Osteocyte (in vitro differentiated cells): ENCODE measurements around the gene PROSER3. TPM values are rescaled to one million over a fixed set of nuclear protein-coding genes. Genes with fewer than 3 reads are reported as not detected.
A peak's percentile ranks its signal among the peaks of the same experiment; 100 is the strongest.

Experiments
- DNase-seq: peaks from one replicate; pipeline ENCODE4 v3.0.0; 2021; ENCODE audit warnings: mixed read lengths; ENCODE audit not compliant: unreplicated experiment; ENCODE audit errors: extremely low spot score
- H3K27ac Mint-ChIP-seq: one replicate; pipeline ENCODE4 v1.8.0; 2021; ENCODE audit warnings: mild to moderate bottlenecking, mixed read lengths; ENCODE audit not compliant: unreplicated experiment
- H3K27me3 Mint-ChIP-seq: one replicate; pipeline ENCODE4 v1.8.0; 2021; ENCODE audit warnings: mixed read lengths; ENCODE audit not compliant: unreplicated experiment
- H3K36me3 Mint-ChIP-seq: one replicate; pipeline ENCODE4 v1.8.0; 2021; ENCODE audit warnings: mixed read lengths; ENCODE audit not compliant: unreplicated experiment
- H3K4me1 Mint-ChIP-seq: one replicate; pipeline ENCODE4 v1.8.0; 2021; ENCODE audit warnings: mixed read lengths; ENCODE audit not compliant: unreplicated experiment
- H3K4me3 Mint-ChIP-seq: one replicate; pipeline ENCODE4 v1.8.0; 2021; ENCODE audit warnings: mild to moderate bottlenecking, moderate library complexity, mixed read lengths; ENCODE audit not compliant: unreplicated experiment
- H3K9me3 Mint-ChIP-seq: one replicate; pipeline ENCODE4 v1.8.0; 2021; ENCODE audit warnings: mixed read lengths; ENCODE audit not compliant: unreplicated experiment
- total RNA-seq: library from RNA; stranded (reverse); gene quantifications from 2 replicates; pipeline ENCODE4 v1.2.1, GENCODE V29; 2021
- TF ChIP-seq, protein P1 (sequence below): fragments of 200-600 bp; sonication (generic); IDR thresholded peaks from 2 replicates; pipeline ENCODE4 v1.5.0; 2021; ENCODE audit warnings: antibody characterized with exemption, mild to moderate bottlenecking, moderate library complexity

PROSER3 gene
- total RNA-seq, 1 donor from 2014 or later, result 20.9 TPM

DNA sequence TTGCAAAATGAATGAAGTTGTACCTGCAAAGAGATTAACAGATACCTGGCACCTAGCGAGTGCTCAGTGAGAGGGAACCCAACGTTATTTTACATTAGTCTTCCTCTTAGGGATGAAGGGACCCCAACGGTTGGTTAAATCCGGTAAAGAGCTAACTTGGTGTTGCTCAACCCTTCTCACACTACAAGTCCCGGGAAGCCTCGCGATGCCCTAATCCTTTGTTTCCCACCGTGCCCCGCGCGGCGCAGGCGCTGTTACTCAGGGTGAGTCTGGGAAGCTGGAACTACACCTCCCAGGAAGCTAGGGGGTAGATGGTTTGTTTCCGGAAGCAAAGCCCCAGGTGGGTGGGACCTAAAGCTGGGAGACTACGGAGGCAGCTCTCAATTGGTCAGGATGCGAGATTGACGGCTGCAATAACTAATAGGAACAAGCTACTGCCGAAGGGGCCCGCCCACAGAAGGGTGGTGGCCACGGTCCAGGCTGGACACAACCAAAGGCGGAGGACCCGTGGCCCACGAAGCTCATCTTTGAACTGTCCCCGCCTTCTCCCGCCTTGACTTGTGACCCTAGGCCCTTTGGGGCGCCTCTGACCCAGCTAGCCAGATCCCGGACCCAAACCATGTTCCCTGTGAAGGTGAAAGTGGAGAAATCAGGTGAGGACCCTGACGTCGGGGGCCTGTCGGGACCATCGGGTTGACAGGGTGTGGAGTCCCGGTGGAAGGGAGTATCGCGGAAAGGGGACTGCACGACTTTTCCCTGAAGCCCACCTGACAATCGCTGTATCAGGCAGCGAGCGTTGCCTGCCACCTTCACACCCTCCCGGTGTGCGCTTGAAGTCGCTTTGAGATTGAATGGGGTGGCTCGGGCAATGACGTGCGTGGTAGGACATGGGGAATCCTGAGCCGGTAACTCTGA lies 9.6 kb upstream of the PROSER3 start, which contains the start of gene LIN37:
LIN37 (plus strand) TSS at position 471 of the 915 bp plus-strand sequence; CDS start at position 620, 149 bp downstream.
- Mint-ChIP-seq H3K9me3 (no peaks in the 10 kb centered on the region), H3K27me3 (no peaks in the 10 kb centered on the region), H3K4me3 (peak within 1 kb of the TSS; percentile 96), H3K27ac (peak within 1 kb of the TSS; percentile 100), H3K4me1 (peaks cover 43% of the 10 kb centered on the region), H3K36me3 (no peaks in the 10 kb centered on the region)
- DNase-seq, result peak; percentile 99
- TF ChIP-seq, protein P1, sequence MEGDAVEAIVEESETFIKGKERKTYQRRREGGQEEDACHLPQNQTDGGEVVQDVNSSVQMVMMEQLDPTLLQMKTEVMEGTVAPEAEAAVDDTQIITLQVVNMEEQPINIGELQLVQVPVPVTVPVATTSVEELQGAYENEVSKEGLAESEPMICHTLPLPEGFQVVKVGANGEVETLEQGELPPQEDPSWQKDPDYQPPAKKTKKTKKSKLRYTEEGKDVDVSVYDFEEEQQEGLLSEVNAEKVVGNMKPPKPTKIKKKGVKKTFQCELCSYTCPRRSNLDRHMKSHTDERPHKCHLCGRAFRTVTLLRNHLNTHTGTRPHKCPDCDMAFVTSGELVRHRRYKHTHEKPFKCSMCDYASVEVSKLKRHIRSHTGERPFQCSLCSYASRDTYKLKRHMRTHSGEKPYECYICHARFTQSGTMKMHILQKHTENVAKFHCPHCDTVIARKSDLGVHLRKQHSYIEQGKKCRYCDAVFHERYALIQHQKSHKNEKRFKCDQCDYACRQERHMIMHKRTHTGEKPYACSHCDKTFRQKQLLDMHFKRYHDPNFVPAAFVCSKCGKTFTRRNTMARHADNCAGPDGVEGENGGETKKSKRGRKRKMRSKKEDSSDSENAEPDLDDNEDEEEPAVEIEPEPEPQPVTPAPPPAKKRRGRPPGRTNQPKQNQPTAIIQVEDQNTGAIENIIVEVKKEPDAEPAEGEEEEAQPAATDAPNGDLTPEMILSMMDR, result no peak

DNA sequence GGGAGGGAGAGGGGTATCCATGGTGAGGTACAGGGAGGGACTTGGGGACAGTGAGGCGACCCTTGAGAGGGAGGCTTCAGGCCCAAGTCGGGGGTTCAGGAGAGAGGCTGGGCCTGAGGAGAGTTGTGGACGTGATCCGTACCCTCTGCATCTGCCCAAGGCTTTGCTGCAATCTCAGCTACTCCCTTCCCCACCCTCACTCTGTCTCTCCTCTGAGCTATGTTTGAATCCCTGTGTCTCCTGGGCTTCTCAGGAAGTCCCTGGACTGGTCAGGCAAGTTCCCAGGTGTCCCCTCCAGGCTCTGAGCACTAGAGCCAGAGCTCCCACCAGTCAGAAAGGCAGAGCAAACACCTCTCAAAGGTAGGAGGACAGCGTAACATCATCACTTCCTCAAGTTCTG lies 7.8 kb upstream of the PROSER3 start:
- no peak for DNase-seq
- H3K27ac Mint-ChIP-seq, result peak overlapping the region; percentile 52

DNA sequence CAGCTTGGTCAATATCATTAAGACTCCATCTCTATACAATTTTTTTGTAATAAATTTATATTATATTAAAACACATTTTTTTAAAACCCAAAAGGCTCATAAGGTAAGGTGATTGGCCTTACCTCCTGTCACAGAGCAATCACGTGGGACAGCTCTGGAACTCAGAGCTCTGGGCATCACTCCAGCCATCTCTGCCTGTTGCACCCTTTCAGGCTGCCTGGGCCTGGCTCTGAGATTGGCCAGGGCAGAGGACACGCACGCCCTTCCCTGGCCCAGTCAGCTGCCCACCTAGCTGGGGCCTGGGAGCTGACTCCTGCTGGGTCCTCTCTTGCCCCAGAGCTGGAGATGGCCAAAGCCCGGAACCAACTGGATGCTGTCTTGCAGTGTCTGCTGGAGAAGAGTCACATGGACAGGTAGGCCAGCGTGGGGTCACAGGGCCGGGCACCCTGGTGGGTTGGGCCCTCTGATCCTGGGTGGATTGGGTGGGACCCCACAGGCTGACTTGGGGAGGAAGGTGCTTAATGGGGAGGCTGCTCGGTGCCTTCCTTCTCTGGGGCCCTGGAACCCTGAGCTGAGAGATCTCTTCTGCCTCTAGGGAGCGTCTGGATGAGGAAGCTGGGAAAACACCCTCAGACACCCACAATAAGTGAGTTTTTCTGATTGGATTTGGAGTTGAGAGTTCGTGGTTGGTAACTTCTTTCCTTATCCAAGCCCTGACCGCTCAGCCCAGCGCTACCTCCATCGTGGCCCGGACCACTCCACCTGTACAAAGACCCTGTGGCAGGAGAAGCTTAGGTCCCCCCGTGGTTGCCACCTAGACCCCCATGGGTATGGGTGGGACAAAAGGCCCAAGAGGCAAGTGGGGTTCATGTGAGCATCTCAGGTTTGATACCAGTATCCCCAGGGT lies 5.9 kb upstream of the PROSER3 start:
- H3K36me3 Mint-ChIP-seq, result peaks cover 7% of the 10 kb centered on the region
- DNase-seq, result no peak

More for the DNA sequence above, 7.8 kb upstream of the PROSER3 start:
- Mint-ChIP-seq H3K4me3 (peak overlapping the region; percentile 42), H3K27me3 (no peaks in the 10 kb centered on the region), H3K36me3 (peaks cover 7% of the 10 kb centered on the region), H3K9me3 (no peaks in the 10 kb centered on the region), H3K4me1 (peaks cover 39% of the 10 kb centered on the region)
- TF ChIP-seq, protein P1, result no peak

DNA sequence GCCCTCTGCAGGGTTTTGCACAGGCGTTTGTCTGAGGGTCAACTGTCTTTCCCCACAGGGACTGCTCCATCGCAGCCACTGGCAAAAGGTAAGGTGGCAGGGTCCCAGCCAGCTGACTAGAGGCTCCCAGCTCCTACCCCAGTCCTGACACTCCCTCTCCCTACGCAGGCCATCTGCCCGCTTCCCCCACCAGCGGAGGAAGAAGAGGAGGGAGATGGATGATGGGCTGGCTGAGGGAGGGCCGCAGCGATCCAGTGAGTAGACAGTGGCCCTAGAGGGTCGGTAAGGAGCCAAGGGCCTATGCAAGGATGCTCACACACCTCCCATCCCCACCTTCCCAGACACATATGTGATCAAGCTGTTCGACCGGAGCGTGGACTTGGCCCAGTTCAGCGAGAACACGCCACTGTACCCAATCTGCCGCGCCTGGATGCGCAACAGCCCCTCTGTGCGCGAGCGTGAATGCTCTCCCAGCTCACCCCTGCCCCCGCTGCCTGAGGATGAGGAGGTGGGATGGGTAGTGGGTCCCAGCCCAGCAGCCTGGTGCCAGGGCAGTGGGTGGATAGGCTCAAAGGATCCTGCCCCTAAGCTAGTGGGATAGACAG lies 5.1 kb upstream of the PROSER3 start:
- H3K4me1 Mint-ChIP-seq, result peaks cover 35% of the 10 kb centered on the region
- peaks cover 7% of the 10 kb centered on the region for H3K36me3 Mint-ChIP-seq
- TF ChIP-seq, protein P1, result no peak
- H3K9me3 Mint-ChIP-seq, result no peaks in the 10 kb centered on the region
- H3K4me3 Mint-ChIP-seq, result no peak overlapping the region
- no peak for DNase-seq
- no peak overlapping the region for H3K27ac Mint-ChIP-seq
- H3K27me3 Mint-ChIP-seq, result no peaks in the 10 kb centered on the region

More for the DNA sequence above, 5.9 kb upstream of the PROSER3 start:
- peaks cover 34% of the 10 kb centered on the region for H3K4me1 Mint-ChIP-seq
- TF ChIP-seq, protein P1, result no peak
- no peak overlapping the region for H3K4me3 Mint-ChIP-seq
- no peaks in the 10 kb centered on the region for H3K9me3 Mint-ChIP-seq
- no peaks in the 10 kb centered on the region for H3K27me3 Mint-ChIP-seq
- no peak overlapping the region for H3K27ac Mint-ChIP-seq
